ENCODE measurements around the gene USP7.
"Not testable (repeated sequence)": the region's sequence is repeated elsewhere in the genome, so short reads cannot be mapped to it uniquely, and the experiment has no call there.

USP7 gene

GRCh38 chr16:8972843-8973586 lies 9.3 kb upstream of the USP7 start:
- no peak for DNase-seq

DNA sequence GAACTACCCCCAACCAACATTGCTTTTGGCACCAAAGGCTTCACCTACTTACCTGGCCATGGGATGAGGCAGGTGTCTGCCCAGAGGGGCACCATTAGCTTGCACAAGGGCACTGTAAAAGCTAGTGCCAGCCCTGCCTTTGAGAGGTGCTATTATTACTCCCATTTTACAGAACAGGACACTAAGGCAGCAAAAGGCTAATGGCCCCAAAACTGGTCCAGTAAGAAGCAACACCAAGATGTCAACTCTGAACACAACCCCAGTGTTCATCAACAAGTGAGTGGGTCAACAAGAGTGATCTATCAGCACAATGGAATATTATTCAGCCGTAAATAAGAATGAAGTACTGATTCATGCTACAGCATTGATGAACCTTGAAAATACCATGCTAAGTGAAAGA lies 7.7 kb upstream of the USP7 start:
- DNase-seq = no peak

DNA sequence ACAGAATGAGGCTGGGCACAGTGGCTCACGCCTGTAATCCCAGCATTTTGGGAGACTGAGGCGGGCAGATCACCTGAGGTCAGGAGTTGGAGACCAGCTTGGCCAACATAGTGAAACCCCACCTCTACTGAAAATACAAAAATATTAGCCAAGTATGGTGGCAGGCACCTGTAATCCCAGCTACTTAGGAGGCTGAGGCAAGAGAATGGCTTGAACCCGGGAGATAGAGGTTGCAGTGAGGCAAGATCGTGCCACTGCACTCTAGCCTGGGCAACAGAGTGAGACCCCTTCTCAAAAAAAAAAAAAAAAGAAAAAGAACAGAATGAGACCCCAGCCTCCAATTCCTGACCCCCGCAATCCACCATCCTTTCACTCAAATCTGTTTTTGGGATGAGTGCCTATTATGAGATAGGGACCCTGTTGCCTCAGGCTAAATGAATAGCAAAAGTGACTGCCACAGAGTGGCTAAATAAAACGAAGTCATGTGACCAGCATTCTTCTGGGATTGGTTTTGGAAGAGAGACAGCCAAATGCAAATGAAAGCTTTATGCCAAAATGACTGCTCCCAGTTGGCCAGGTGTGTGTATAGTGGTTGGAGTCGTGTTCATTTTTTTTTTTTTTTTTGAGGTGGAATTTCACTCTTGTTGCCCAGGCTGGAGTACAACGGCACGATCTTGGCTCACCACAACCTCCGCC lies 5.6 kb upstream of the USP7 start:
- not testable (repeated sequence) for DNase-seq

- not testable (repeated sequence) for DNase-seq
These were observed 4.3 kb upstream of the USP7 start for GRCh38 chr16:8968054-8968453.

- no peak for DNase-seq
These were observed 3.6 kb upstream of the USP7 start for GRCh38 chr16:8967132-8967821.

GRCh38 chr16:8966817-8967131 lies 3.1 kb upstream of the USP7 start:
- no peak for DNase-seq

- no peak for DNase-seq
These were observed 756 bp upstream of the USP7 start for GRCh38 chr16:8964462-8964861.

- DNase-seq = no peak
These were observed 491 bp downstream of the USP7 start for GRCh38 chr16:8963010-8963820.

DNA sequence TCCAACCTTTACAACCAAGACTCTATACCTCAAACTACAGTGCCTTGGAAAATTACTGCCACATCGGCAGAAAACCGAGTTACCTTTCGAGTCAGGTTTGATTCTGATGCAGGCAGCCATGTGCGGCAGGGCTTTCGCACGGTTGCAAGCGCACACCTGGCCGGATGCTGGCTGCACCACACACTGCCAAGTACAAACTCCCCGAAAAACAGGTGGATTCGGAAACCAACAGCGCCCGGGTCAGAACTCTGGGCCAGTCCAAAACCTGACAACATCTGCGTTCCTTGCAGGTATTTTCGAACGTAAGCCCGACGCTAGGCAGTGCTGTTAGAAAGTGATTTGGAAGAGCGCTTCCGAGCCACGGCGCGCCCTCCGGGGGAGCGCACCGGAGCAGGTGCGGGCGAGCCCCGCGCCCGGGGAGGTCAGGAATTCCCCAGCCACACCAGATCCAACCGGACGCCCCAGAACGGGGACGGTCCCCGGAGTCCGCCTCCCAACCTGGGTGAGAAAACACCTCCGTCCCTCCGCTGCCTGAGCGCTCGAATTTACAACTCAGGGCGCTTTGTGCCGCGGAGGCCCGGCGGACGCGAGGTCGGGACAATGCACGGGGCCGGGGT lies 1.2 kb downstream of the USP7 start:
- DNase-seq = no peak

- DNase-seq = no peak
These were observed 1.8 kb downstream of the USP7 start for GRCh38 chr16:8961811-8962390.

- DNase-seq = no peak
These were observed 3.0 kb downstream of the USP7 start for GRCh38 chr16:8960788-8961109.

DNA sequence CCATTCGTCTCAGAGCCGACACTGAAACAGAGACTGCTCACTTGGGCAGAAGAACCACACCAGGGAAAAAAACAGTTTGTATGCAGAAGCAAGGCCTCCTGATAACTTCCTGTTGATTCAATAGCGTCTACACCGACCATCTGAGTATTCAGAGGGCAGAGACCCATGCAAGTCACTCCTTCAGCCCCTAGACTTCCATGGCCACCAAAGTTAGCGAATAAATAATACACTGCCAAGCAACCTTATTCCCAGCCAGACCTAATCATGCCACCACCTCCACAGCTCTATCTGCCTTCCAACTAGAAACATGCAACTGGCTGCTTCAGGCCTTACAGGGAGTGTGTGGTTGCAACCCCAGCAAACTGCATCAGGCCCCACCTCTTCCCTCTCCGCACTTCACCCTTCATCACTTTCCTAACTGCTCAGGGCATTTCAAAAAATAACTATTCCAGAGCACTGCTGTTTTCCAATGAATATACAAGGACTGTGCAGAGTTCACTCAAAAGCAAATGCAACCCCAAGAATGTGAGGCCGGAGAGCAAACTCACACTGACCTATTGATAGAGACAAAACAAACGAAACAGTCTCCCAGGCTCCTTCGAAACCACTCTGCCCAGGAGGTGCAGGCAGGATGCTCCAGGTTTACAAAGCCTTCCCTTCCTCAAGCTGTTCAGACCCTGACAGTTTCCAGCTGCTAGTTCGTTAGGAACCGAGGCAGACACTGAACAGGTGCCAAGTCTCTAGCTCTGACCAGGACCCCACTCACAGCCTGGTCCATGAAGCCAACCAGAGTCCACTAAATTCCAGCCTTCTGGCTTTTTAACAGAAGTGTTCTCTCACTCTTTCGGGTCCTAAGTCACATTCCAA lies 3.6 kb downstream of the USP7 start:
- DNase-seq = no peak

DNA sequence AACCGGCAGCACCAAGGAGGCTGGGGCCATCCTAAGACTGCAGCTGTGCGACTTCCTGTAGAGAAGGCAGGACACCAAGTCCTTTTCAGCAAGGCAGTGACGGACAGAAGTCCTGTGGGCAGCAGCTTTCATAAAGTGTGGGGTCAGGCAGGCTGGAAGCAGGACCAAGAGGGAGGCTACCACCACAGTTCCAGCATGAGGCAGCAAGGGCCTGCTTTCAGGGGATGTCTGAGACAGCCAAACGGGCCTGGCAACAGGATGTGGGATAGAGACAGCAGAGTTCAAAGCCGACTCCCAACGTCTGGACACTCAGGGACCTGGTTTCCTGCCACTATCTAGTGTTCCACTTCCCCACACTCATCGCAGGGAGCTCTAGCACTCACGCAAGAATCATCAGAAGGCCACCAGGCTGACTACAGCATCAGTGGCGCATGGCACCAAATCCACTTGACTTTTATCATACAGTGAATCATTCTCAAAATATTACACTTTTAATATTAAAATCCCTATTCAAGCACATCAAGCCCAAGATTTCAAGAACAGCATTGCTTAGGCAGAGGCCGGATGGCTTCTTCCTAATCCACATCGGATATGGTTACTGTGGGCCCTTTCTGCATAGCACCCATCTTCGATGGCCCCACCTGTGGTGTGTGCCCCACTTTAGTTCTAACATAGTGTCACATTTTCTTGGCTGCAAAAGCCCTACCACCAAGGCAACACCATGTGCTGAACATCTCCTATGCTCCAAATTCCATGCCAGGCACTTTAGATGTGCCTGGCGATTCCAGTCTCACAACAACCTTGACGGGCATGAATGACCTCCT lies 5.2 kb downstream of the USP7 start:
- DNase-seq = no peak

GRCh38 chr16:8957509-8958157 lies 6.1 kb downstream of the USP7 start:
- no peak for DNase-seq

DNA sequence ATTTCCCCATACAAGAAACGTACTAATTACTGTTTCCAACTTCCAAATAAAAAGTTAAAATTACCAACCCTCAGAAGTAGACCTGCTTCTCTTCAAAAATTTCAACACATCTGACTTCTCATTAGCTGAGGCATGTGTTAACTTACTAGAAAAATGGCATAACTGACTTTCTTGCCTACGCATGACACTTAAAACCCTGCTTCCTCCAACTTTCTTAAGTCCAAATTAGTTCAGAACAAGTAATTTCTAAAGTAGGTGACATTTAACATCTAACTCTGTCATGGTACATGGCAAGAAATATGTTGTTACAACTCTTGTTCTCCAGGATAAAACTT lies 6.7 kb downstream of the USP7 start:
- no peak for DNase-seq

DNA sequence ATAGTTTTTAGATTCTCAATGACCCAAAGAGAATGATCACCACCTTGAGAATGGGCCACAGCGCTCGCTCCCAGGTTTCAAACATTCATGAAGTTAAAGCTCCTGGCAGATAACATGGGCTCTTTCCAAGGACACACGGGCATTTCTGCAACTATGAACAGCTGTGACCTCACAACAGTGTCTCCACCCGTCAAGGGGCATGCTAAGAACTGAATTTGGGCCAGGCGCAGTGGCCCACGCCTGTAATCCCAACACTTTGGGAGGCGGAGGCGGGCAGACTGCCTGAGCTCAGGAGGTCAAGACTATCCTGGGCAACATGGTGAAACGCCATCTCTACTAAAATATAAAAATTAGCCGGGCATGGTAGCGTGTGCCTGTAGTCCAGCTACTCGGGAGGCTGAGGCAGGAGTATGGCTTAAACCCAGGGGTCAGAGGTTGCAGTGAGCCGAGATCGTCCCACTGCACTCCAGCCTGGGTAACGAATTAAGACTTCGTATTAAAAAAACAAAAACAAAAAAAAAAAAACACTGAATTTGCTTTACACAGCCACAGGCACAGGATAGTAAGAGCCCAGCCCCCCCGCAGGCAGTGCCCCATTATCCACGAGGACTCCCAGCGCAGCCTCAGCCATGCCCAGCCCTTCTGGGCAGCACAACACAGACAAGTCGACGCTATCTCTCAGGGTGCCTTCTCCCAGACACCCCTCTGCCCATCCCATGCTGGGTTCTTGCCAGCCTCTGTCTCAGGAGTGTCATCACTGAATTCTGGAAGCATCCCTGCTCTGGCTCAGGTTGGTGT lies 7.2 kb downstream of the USP7 start:
- no peak for DNase-seq

DNA sequence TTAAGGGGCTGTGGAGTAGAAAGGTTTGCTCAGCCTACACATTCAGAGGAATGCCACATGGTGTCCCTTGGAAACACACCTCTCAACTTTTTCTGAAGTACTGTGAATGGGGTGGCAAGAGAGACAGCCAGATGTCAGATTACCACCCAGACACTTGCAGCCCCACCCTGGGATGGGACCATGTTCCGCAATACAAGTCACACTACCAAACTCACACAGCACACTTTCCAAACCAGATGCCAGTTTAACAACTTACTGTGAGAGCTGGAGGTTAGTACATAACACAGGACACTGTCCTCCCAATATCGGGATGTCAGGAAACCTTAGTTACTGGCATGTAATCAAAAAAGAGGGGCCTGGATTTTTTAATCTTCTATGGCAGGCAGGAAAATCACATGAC lies 7.9 kb downstream of the USP7 start:
- DNase-seq = no peak

DNA sequence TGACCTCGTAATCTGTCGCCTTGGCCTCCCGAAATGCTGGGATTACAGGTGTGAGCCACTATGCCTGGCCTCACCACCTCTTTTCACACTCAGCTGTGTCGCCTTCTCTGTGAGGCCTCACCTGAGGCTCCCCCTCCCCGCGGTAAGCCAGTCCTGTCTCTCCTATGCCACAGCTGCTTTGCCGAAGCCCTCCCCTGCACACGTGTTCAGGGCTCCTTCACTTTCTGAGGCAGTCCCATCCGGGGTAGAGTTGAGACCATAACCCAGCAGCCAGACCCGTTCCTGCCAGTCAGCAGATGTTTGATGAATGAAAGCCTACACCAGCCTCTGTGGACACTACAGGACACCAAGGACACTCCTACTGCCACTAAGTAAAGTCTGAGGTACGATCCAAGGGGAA lies 10.6 kb downstream of the USP7 start:
- DNase-seq = no peak

DNA sequence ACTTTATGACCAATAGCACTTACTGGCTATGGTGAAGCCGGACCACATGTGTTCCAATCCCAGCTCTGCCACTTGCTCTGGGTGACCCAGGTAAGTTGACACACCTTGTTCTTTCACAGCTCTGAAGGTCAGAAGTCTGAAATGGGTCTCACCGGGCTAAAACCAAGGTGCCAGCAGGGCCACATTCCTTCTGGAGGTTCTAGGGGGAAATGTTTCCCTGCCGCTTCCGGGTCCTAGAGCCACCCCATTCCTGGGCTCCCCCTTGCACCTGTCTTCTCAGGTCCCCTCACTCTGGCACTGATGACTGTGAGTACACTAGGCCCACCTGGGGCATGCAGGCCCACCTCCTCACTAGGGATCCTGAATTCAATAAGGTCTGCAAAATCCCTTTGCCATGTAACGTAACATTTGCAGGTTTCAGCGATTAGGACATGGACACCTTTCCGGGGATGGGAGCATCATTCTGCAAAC lies 11.4 kb downstream of the USP7 start:
- no peak for DNase-seq
